A549 (cell line): ENCODE measurements around the gene TTLL3. TPM values are rescaled to one million over a fixed set of nuclear protein-coding genes. Genes with fewer than 3 reads are reported as not detected.

ENCODE experiments used
- ATAC-seq, 2 experiments: fragments of 200-7000 bp in 1 of 2; fragments of >200 bp in 1 of 2; cut with Nextera tagmentation in 1 of 2; cut with Tn5 transposase in 1 of 2; 3 replicates each; pipeline versions ENCODE4 v1.8.0 to v1.9.1; 2018 to 2020; ENCODE audit warnings: mild to moderate bottlenecking in 1 of 2, moderate library complexity in 1 of 2
- CTCF ChIA-PET: fragments of 300-600 bp; sonication (Branson Sonifier 250); formaldehyde crosslinking; extraction: SDS; loops from one replicate; lab custom pipeline; 2021; ENCODE audit warnings: antibody characterized with exemption, inconsistent platforms; lab: Yijun Ruan, JAX
- POLR2A ChIA-PET: fragments of 350-600 bp; formaldehyde crosslinking; extraction: SDS; loops from one replicate; lab custom pipeline; 2021; ENCODE audit warnings: antibody characterized with exemption, inconsistent platforms; lab: Yijun Ruan, JAX
- DNase-seq, 2 experiments: peaks; one replicate each; pipeline versions ENCODE4 v3.0.0 to v3.0.0-alpha.2; 2011 to 2016; ENCODE audit warnings: low read depth in 1 of 2, low spot score in 1 of 2
- FAIRE-seq: peaks from 2 replicates; lab custom pipeline; 2011; peaks lifted over from hg19 to GRCh38; lab: Jason Lieb, UNC
- H3K27ac ChIP-seq, 2 experiments: fragments of >200 bp; sonication (Bioruptor Twin); formaldehyde crosslinking; 3 replicates each; pipeline ENCODE4 v1.5.1; 2016 to 2017
- H3K4me1 ChIP-seq: fragments of >200 bp; sonication (Bioruptor Twin); formaldehyde crosslinking; 3 replicates; pipeline ENCODE4 v1.6.1; 2016
- H3K4me2 ChIP-seq: fragments of >200 bp; sonication (Bioruptor Twin); formaldehyde crosslinking; 3 replicates; pipeline ENCODE4 v1.6.1; 2016
- H3K4me3 ChIP-seq: fragments of >200 bp; sonication (Bioruptor Twin); formaldehyde crosslinking; 3 replicates; pipeline ENCODE4 v1.5.1; 2016
- H3K9me3 ChIP-seq: fragments of >200 bp; sonication (Bioruptor Twin); formaldehyde crosslinking; 3 replicates; pipeline ENCODE4 v1.6.1; 2016
- ESRRA ChIP-seq: fragments of 150-350 bp; IDR thresholded peaks from 2 replicates; pipeline ENCODE4 v1.6.1; 2014; ENCODE audit warnings: mild to moderate bottlenecking, low read length, borderline replicate concordance
- HDAC2 ChIP-seq: fragments of 200-600 bp; sonication (generic); IDR thresholded peaks from 2 replicates; pipeline ENCODE4 v1.6.1; 2016
- HEYL ChIP-seq: fragments of 250-450 bp; sonication (Bioruptor Pico); IDR thresholded peaks from 2 replicates; pipeline ENCODE4 v1.8.0; 2021; ENCODE audit warnings: mild to moderate bottlenecking, moderate library complexity
- HOXB13 ChIP-seq: fragments of 250-450 bp; sonication (Bioruptor Pico); IDR thresholded peaks from 2 replicates; pipeline ENCODE4 v1.5.0; 2020; ENCODE audit warnings: low read depth, mild to moderate bottlenecking, moderate library complexity
- KDM5A ChIP-seq: fragments of 200-600 bp; sonication (generic); IDR thresholded peaks from 2 replicates; pipeline ENCODE4 v1.6.1; 2016; ENCODE audit warnings: antibody characterized with exemption, mild to moderate bottlenecking
- MAFK ChIP-seq: fragments of 450-650 bp; IDR thresholded peaks from 2 replicates; pipeline ENCODE4 v1.6.1; 2014; ENCODE audit not compliant: partially characterized antibody
- MYC ChIP-seq: IDR thresholded peaks from 2 replicates; pipeline ENCODE4 v1.6.1; 2012; ENCODE audit warnings: mild to moderate bottlenecking, inconsistent platforms, low read length, improper control_type of control experiment, borderline replicate concordance
- NPAS2 ChIP-seq: fragments of 250-450 bp; sonication (Bioruptor Pico); IDR thresholded peaks from 2 replicates; pipeline ENCODE4 v1.8.0; 2022; ENCODE audit warnings: mild to moderate bottlenecking, moderate library complexity, borderline replicate concordance
- NR3C1 ChIP-seq: fragments of >200 bp; sonication (Bioruptor Twin); formaldehyde crosslinking; IDR thresholded peaks from 3 replicates; pipeline ENCODE4 v1.6.1; 2017
- RAD21 ChIP-seq, 2 experiments: fragments of >200 bp in 1 of 2; sonication (Bioruptor Twin) in 1 of 2; formaldehyde crosslinking in 1 of 2; IDR thresholded peaks in 1 of 2; conservative IDR thresholded peaks in 1 of 2; 2 replicates in 1 of 2; 3 replicates in 1 of 2; pipeline ENCODE4 v1.6.1; 2012 to 2018; ENCODE audit warnings: inconsistent platforms in 1 of 2
- RCOR1 ChIP-seq: fragments of 150-350 bp; IDR thresholded peaks from 2 replicates; pipeline ENCODE4 v1.6.1; 2014; ENCODE audit warnings: antibody characterized with exemption, low read length, low read depth
- TFCP2L1 ChIP-seq: fragments of 250-450 bp; sonication (Bioruptor Pico); IDR thresholded peaks from 2 replicates; pipeline ENCODE4 v1.5.0; 2021; ENCODE audit warnings: mild to moderate bottlenecking
- ZC3H11A ChIP-seq: fragments of 450-650 bp; IDR thresholded peaks from 2 replicates; pipeline ENCODE4 v1.6.1; 2014; ENCODE audit warnings: antibody characterized with exemption, mild to moderate bottlenecking
- ZSCAN20 ChIP-seq: fragments of 250-450 bp; sonication (Bioruptor Pico); IDR thresholded peaks from 2 replicates; pipeline ENCODE4 v1.8.0; 2022; ENCODE audit warnings: mild to moderate bottlenecking, moderate library complexity
- WGBS: methylation state at CpG from one replicate; pipeline ENCODE4 v1.1.6; 2017; ENCODE audit errors: missing lambda C conversion rate; 5-methylcytosine and 5-hydroxymethylcytosine counted together
- polyA plus RNA-seq, 4 experiments: library from polyadenylated mRNA; depleted of rRNA in 3 of 4; stranded (reverse); fragments of >200 nt; fragmentation: RNase III in 1 of 4; extraction: RNeasy Plus Mini Kit Qiagen cat#74134 plus additional on column Dnase treatment in 1 of 4; gene quantifications; 2 replicates in 3 of 4; 3 replicates in 1 of 4; pipeline ENCODE4 v1.2.3, GENCODE V29; 2011 to 2017
- TF ChIP-seq, protein P1 (sequence below): fragments of 200-600 bp; sonication (generic); IDR thresholded peaks from 2 replicates; pipeline ENCODE4 v1.6.1; 2016; ENCODE audit warnings: antibody characterized with exemption, mild to moderate bottlenecking, moderate library complexity

TTLL3 gene
- polyA plus RNA-seq, 2 of the 4 experiments (the other 2 are of a cell fraction), result 10.3 to 13.0 TPM

- WGBS, result 83% methylated on average over 6 of the region's 6 CpGs
- DNase-seq (no peak), ATAC-seq (no peak), FAIRE-seq (no peak)
- H3K4me1 ChIP-seq, result no peaks in the 10 kb centered on the region
- no peak overlapping the region for H3K4me3 ChIP-seq
- H3K4me2 ChIP-seq, result no peak overlapping the region
- no peak for TF ChIP-seq NPAS2 (CRISPR knock-in tag)
- no peak for TF ChIP-seq ZSCAN20 (CRISPR knock-in tag)
- TF ChIP-seq HOXB13 (CRISPR knock-in tag), result no peak
- no peak for TF ChIP-seq HDAC2
- TF ChIP-seq MYC, result no peak
- TF ChIP-seq MAFK, result no peak
- TF ChIP-seq ZC3H11A, result no peak
- TF ChIP-seq, protein P1, sequence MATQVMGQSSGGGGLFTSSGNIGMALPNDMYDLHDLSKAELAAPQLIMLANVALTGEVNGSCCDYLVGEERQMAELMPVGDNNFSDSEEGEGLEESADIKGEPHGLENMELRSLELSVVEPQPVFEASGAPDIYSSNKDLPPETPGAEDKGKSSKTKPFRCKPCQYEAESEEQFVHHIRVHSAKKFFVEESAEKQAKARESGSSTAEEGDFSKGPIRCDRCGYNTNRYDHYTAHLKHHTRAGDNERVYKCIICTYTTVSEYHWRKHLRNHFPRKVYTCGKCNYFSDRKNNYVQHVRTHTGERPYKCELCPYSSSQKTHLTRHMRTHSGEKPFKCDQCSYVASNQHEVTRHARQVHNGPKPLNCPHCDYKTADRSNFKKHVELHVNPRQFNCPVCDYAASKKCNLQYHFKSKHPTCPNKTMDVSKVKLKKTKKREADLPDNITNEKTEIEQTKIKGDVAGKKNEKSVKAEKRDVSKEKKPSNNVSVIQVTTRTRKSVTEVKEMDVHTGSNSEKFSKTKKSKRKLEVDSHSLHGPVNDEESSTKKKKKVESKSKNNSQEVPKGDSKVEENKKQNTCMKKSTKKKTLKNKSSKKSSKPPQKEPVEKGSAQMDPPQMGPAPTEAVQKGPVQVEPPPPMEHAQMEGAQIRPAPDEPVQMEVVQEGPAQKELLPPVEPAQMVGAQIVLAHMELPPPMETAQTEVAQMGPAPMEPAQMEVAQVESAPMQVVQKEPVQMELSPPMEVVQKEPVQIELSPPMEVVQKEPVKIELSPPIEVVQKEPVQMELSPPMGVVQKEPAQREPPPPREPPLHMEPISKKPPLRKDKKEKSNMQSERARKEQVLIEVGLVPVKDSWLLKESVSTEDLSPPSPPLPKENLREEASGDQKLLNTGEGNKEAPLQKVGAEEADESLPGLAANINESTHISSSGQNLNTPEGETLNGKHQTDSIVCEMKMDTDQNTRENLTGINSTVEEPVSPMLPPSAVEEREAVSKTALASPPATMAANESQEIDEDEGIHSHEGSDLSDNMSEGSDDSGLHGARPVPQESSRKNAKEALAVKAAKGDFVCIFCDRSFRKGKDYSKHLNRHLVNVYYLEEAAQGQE, result no peak
- no peaks in the 10 kb centered on the region for H3K9me3 ChIP-seq
- POLR2A ChIA-PET, result interaction anchor here (1.1 kb wide), 1 partner anchor 14 kb away, joined by 4 read pairs; the partner anchor contains the start of genes ARPC4 and TADA3
- H3K27ac ChIP-seq, result no peak overlapping the region
- CTCF ChIA-PET, result interaction anchor here (1.3 to 1.5 kb wide), 2 partner anchors 7 to 26 kb away, joined by 3 to 4 read pairs; no protein-coding TSS in a partner anchor
Observed at GRCh38 chr3:9779075-9779593, 30.9 kb upstream of the TTLL3 start.

DNA sequence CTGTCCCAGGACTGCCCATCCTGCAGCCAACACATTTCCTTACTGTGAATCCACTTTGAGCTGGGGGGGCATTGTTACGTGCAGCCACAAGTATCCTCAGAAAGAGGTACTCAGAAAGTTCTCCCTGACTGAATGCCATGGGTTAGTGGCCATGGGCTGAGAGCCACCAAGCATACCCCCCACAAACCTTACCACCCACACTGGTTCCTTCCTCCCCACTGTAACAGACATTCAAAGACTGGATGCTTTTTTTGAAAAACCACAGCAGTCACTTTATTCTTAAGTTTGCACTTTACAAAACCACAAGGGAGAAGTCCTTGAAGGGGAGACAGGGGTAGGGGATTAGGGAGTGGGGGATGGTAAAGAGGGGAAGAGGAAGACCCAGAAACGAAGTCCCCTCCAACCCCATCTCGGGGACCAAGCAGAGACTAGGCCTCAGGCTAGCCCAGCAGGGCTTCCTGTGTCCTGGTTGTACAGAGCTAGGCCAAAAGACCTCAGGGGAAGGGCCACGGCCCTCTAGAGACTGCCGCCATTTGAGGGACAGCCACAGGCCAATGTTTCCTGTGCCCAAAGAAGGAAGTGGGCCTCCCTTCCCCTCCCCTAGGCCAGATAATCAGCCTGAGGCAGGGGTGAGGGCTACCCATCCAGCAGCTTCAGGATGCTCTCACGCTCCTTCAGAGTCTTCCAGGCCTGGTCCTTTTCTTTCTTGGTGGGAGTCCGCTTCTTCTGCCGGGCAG, 30.2 kb upstream of the TTLL3 start:
- CTCF ChIA-PET, result interaction anchor here (0.6 to 1.1 kb wide), 3 partner anchors 15 to 359 kb away, joined by 3 to 5 read pairs (median 3); no protein-coding TSS in a partner anchor
- ATAC-seq, result no peak
- no peak overlapping the region for H3K27ac ChIP-seq

More for the DNA sequence above, 30.2 kb upstream of the TTLL3 start:
- WGBS, result 85% methylated on average over 8 of the region's 8 CpGs
- Histone ChIP-seq H3K4me3 (no peak overlapping the region), H3K4me2 (no peak overlapping the region), H3K9me3 (no peaks in the 10 kb centered on the region), H3K4me1 (no peaks in the 10 kb centered on the region)
- POLR2A ChIA-PET, result no interaction called here
- TF ChIP-seq, protein P1, result no peak
- TF ChIP-seq NR3C1 (no peak), RCOR1 (no peak), ESRRA (no peak), TFCP2L1 (CRISPR knock-in tag) (no peak), RAD21 (conservative IDR thresholded peaks at IDR 0.05 in 1 of 2, IDR thresholded peaks at IDR 0.05 in 1 of 2) (no peak), KDM5A (no peak), HEYL (no peak)
- DNase-seq (no peak), FAIRE-seq (no peak)
